ENCODE measurements around the gene DRC1.

DRC1 gene

DNA sequence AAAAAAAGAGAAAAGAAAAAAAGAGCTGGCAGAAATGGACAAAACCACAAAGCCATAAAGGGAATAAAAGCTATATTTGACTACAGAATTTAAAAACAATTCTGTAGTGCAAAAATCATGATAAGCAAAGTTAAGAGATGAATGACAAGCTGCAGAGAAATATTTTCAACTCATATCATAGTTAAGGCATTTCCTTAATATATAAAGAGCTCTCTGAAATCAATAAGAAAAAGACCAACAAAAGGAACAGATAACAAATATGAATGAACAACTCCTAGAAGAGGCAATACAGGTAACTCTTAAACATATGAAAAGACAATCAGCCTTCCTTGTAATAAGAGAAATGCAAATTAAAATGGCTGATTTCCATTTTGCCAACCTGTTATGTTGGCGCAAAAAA is 50.0 kb downstream of the DRC1 start:
- DNase-seq (ENCODE audit: insufficient read length, low spot score) (no peak), FAIRE-seq (no peak)
- TF ChIP-seq SPI1 (IDR thresholded peaks at IDR 0.05; ENCODE audit: low read depth, low read length) (no peak), POLR2A (IDR thresholded peaks at IDR 0.05; ENCODE audit: low read depth, low read length) (no peak), POU2F2 (IDR thresholded peaks at IDR 0.05; ENCODE audit: low read depth, low read length) (no peak), POLR2AphosphoS5 (IDR thresholded peaks at IDR 0.05; ENCODE audit: low read depth, low read length) (no peak), TAF1 (IDR thresholded peaks at IDR 0.05; ENCODE audit: low read depth, low read length) (no peak), PAX5 (IDR thresholded peaks at IDR 0.05; ENCODE audit: insufficient read depth, low read length, severe bottlenecking) (no peak)

- FAIRE-seq (no peak), DNase-seq (ENCODE audit: insufficient read length, low spot score) (no peak)
- no peak for TF ChIP-seq PAX5 (IDR thresholded peaks at IDR 0.05; ENCODE audit: insufficient read depth, low read length, severe bottlenecking)
- TF ChIP-seq POLR2A (IDR thresholded peaks at IDR 0.05; ENCODE audit: low read depth, low read length) = no peak
- no peak for TF ChIP-seq POLR2AphosphoS5 (IDR thresholded peaks at IDR 0.05; ENCODE audit: low read depth, low read length)
- no peak for TF ChIP-seq POU2F2 (IDR thresholded peaks at IDR 0.05; ENCODE audit: low read depth, low read length)
- no peak for TF ChIP-seq SPI1 (IDR thresholded peaks at IDR 0.05; ENCODE audit: low read depth, low read length)
- no peak for TF ChIP-seq TAF1 (IDR thresholded peaks at IDR 0.05; ENCODE audit: low read depth, low read length)
Measured at GRCh38 chr2:26453421-26454329, 52.0 kb downstream of the DRC1 start.

GRCh38 chr2:26454561-26455001 is 52.9 kb downstream of the DRC1 start:
- FAIRE-seq (no peak), DNase-seq (ENCODE audit: insufficient read length, low spot score) (no peak)
- TF ChIP-seq TAF1 (IDR thresholded peaks at IDR 0.05; ENCODE audit: low read depth, low read length) (no peak), SPI1 (IDR thresholded peaks at IDR 0.05; ENCODE audit: low read depth, low read length) (no peak)

GRCh38 chr2:26455037-26455669 is 53.4 kb downstream of the DRC1 start:
- FAIRE-seq = no peak
- TF ChIP-seq POU2F2 (IDR thresholded peaks at IDR 0.05; ENCODE audit: low read depth, low read length) (no peak), PAX5 (IDR thresholded peaks at IDR 0.05; ENCODE audit: insufficient read depth, low read length, severe bottlenecking) (no peak), SPI1 (IDR thresholded peaks at IDR 0.05; ENCODE audit: low read depth, low read length) (no peak), POLR2AphosphoS5 (IDR thresholded peaks at IDR 0.05; ENCODE audit: low read depth, low read length) (no peak), TAF1 (IDR thresholded peaks at IDR 0.05; ENCODE audit: low read depth, low read length) (no peak), POLR2A (IDR thresholded peaks at IDR 0.05; ENCODE audit: low read depth, low read length) (no peak)
- DNase-seq (ENCODE audit: insufficient read length, low spot score) = no peak

- DNase-seq (ENCODE audit: insufficient read length, low spot score) = no peak
- no peak for FAIRE-seq
- TF ChIP-seq POU2F2 (IDR thresholded peaks at IDR 0.05; ENCODE audit: low read depth, low read length) (no peak), POLR2A (IDR thresholded peaks at IDR 0.05; ENCODE audit: low read depth, low read length) (no peak), POLR2AphosphoS5 (IDR thresholded peaks at IDR 0.05; ENCODE audit: low read depth, low read length) (no peak), TAF1 (IDR thresholded peaks at IDR 0.05; ENCODE audit: low read depth, low read length) (no peak), SPI1 (IDR thresholded peaks at IDR 0.05; ENCODE audit: low read depth, low read length) (no peak), PAX5 (IDR thresholded peaks at IDR 0.05; ENCODE audit: insufficient read depth, low read length, severe bottlenecking) (no peak)
Measured at GRCh38 chr2:26455670-26456439, 54.1 kb downstream of the DRC1 start.

GRCh38 chr2:26456440-26457250 is 54.9 kb downstream of the DRC1 start:
- DNase-seq (ENCODE audit: insufficient read length, low spot score) (no peak), FAIRE-seq (no peak)
- TF ChIP-seq TAF1 (IDR thresholded peaks at IDR 0.05; ENCODE audit: low read depth, low read length) (no peak), POU2F2 (IDR thresholded peaks at IDR 0.05; ENCODE audit: low read depth, low read length) (no peak), POLR2A (IDR thresholded peaks at IDR 0.05; ENCODE audit: low read depth, low read length) (no peak), SPI1 (IDR thresholded peaks at IDR 0.05; ENCODE audit: low read depth, low read length) (no peak), PAX5 (IDR thresholded peaks at IDR 0.05; ENCODE audit: insufficient read depth, low read length, severe bottlenecking) (no peak)

DNA sequence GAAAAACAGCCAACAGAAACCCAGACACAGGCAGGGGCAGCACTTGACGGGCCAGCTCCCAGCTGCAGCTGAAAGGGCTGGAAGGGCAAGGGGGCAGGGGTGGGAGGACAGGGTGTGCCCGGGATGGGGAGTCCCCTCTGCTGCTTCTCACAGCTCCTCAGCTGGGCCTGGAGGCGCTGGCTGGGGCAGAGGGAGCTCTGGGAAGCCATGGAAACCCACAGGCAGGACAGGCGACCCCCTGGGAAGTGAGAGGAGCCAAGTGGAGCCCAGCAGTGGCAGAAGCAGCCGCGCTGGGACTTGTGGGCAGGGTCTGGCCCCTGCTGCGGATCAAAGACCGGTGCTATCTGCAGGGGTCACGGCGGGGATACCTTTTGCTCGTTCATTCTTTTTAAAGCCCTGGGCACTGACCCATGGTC is 55.5 kb downstream of the DRC1 start:
- FAIRE-seq (no peak), DNase-seq (ENCODE audit: insufficient read length, low spot score) (no peak)
- TF ChIP-seq POLR2AphosphoS5 (IDR thresholded peaks at IDR 0.05; ENCODE audit: low read depth, low read length) (no peak), PAX5 (IDR thresholded peaks at IDR 0.05; ENCODE audit: insufficient read depth, low read length, severe bottlenecking) (no peak), SPI1 (IDR thresholded peaks at IDR 0.05; ENCODE audit: low read depth, low read length) (no peak), POLR2A (IDR thresholded peaks at IDR 0.05; ENCODE audit: low read depth, low read length) (no peak), TAF1 (IDR thresholded peaks at IDR 0.05; ENCODE audit: low read depth, low read length) (no peak), POU2F2 (IDR thresholded peaks at IDR 0.05; ENCODE audit: low read depth, low read length) (no peak)

- no peak for FAIRE-seq
- DNase-seq (ENCODE audit: insufficient read length, low spot score) = no peak
Measured at GRCh38 chr2:26457695-26458364, 56.1 kb downstream of the DRC1 start.

More at GRCh38 chr2:26457695-26458364, 56.1 kb downstream of the DRC1 start:
- TF ChIP-seq POU2F2 (IDR thresholded peaks at IDR 0.05; ENCODE audit: low read depth, low read length) (no peak), POLR2AphosphoS5 (IDR thresholded peaks at IDR 0.05; ENCODE audit: low read depth, low read length) (no peak), SPI1 (IDR thresholded peaks at IDR 0.05; ENCODE audit: low read depth, low read length) (no peak), PAX5 (IDR thresholded peaks at IDR 0.05; ENCODE audit: insufficient read depth, low read length, severe bottlenecking) (no peak), POLR2A (IDR thresholded peaks at IDR 0.05; ENCODE audit: low read depth, low read length) (no peak), TAF1 (IDR thresholded peaks at IDR 0.05; ENCODE audit: low read depth, low read length) (no peak)
